GM18519 (cell line): Measurements from ENCODE around the gene TMEM215.

Experiments used
- ATAC-seq: cut with Tn5 transposase; IDR thresholded peaks from one replicate; pipeline ENCODE4 v1.9.1; 2021; ENCODE audit warnings: mild to moderate bottlenecking, moderate library complexity; ENCODE audit not compliant: unreplicated experiment, low FRiP score

The TMEM215 gene

DNA sequence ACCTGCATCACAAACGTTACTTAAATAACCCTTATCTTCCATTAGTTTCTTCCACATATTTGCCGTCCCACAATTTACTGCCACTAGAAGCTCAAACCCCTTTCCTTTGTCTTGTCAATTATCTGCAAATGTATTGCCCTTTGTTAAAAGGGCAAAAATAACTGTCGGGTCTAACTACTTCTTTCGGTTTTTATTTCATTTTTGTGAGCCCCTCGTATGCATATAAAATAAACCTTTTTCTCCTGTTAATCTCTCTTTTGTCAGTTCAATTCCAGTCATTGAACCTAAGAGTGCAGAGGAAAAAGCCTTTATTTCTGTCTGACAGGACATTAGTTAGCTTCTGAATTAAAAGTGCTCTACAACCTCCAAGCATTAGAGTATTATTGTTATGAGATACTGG lies 45.5 kb downstream of the TMEM215 start:
- no peak for ATAC-seq

DNA sequence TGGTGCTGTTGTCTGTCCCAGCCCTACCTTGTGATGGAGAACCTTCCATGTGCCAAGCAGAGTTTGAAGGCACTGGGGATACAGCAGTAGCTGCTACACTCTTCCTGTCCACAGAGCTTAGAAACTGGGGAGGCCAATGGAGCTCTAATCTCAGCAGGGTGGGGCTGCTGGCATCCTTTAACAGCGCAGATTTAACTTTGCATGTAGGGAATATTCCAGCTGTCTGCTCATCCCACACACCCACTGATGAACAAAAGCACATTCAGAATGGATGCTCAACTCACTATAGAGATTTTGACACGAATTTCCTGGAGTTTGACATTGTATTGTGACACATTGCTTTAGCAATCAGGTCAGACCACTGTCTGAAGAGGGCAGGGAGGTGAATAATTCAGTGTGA lies 49.0 kb downstream of the TMEM215 start:
- no peak for ATAC-seq
